Nephron progenitor cell (in vitro differentiated cells): ENCODE measurements around the gene ZNF683.

ENCODE experiments used
- DNase-seq: peaks from one replicate; pipeline ENCODE4 v3.0.0; 2021
- H3K27ac Mint-ChIP-seq: 2 replicates; pipeline ENCODE4 v1.8.0; 2021; ENCODE audit warnings: mild to moderate bottlenecking, moderate library complexity, mixed read lengths
- H3K27me3 Mint-ChIP-seq: 2 replicates; pipeline ENCODE4 v1.8.0; 2021; ENCODE audit warnings: mild to moderate bottlenecking, low read depth, mixed read lengths; ENCODE audit not compliant: poor library complexity
- H3K36me3 Mint-ChIP-seq: 2 replicates; pipeline ENCODE4 v1.8.0; 2021; ENCODE audit warnings: low read depth, mixed read lengths
- H3K4me1 Mint-ChIP-seq: 2 replicates; pipeline ENCODE4 v1.8.0; 2021; ENCODE audit warnings: mixed read lengths
- H3K4me3 Mint-ChIP-seq: 2 replicates; pipeline ENCODE4 v1.8.0; 2021; ENCODE audit warnings: mild to moderate bottlenecking, moderate library complexity, mixed read lengths
- H3K9me3 Mint-ChIP-seq: 2 replicates; pipeline ENCODE4 v1.8.0; 2021; ENCODE audit warnings: mild to moderate bottlenecking, moderate library complexity, mixed read lengths
- TF ChIP-seq, protein P1 (sequence below): fragments of 200-600 bp; sonication (generic); IDR thresholded peaks from 2 replicates; pipeline ENCODE4 v1.5.0; 2021; ENCODE audit warnings: antibody characterized with exemption

ZNF683 gene

GRCh38 chr1:26363549-26364448 is 8.8 kb downstream of the ZNF683 start:
- TF ChIP-seq, protein P1, sequence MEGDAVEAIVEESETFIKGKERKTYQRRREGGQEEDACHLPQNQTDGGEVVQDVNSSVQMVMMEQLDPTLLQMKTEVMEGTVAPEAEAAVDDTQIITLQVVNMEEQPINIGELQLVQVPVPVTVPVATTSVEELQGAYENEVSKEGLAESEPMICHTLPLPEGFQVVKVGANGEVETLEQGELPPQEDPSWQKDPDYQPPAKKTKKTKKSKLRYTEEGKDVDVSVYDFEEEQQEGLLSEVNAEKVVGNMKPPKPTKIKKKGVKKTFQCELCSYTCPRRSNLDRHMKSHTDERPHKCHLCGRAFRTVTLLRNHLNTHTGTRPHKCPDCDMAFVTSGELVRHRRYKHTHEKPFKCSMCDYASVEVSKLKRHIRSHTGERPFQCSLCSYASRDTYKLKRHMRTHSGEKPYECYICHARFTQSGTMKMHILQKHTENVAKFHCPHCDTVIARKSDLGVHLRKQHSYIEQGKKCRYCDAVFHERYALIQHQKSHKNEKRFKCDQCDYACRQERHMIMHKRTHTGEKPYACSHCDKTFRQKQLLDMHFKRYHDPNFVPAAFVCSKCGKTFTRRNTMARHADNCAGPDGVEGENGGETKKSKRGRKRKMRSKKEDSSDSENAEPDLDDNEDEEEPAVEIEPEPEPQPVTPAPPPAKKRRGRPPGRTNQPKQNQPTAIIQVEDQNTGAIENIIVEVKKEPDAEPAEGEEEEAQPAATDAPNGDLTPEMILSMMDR, result peak; percentile 97
- Mint-ChIP-seq H3K9me3 (no peaks in the 10 kb centered on the region), H3K36me3 (no peaks in the 10 kb centered on the region), H3K27me3 (peaks cover 69% of the 10 kb centered on the region), H3K4me1 (peaks cover 24% of the 10 kb centered on the region), H3K4me3 (no peak overlapping the region), H3K27ac (no peak overlapping the region)
- peak; percentile 95 for DNase-seq

- no peaks in the 10 kb centered on the region for H3K9me3 Mint-ChIP-seq
- peaks cover 75% of the 10 kb centered on the region for H3K27me3 Mint-ChIP-seq
- TF ChIP-seq, protein P1, result no peak
- no peak for DNase-seq
- no peaks in the 10 kb centered on the region for H3K36me3 Mint-ChIP-seq
- H3K4me3 Mint-ChIP-seq, result no peak overlapping the region
- no peak overlapping the region for H3K27ac Mint-ChIP-seq
- peaks cover 29% of the 10 kb centered on the region for H3K4me1 Mint-ChIP-seq
These were observed 10.2 kb downstream of the ZNF683 start for GRCh38 chr1:26362331-26362730.

GRCh38 chr1:26361605-26362122 is 10.9 kb downstream of the ZNF683 start:
- DNase-seq, result no peak
- H3K27ac Mint-ChIP-seq, result no peak overlapping the region
- H3K27me3 Mint-ChIP-seq, result peaks cover 73% of the 10 kb centered on the region
- H3K4me1 Mint-ChIP-seq, result peaks cover 33% of the 10 kb centered on the region
- no peaks in the 10 kb centered on the region for H3K9me3 Mint-ChIP-seq
- no peak overlapping the region for H3K4me3 Mint-ChIP-seq
- H3K36me3 Mint-ChIP-seq, result no peaks in the 10 kb centered on the region
- TF ChIP-seq, protein P1, result no peak

- no peaks in the 10 kb centered on the region for H3K9me3 Mint-ChIP-seq
- TF ChIP-seq, protein P1, result no peak
- H3K27me3 Mint-ChIP-seq, result peaks cover 73% of the 10 kb centered on the region
- H3K4me3 Mint-ChIP-seq, result peak overlapping the region; percentile 78
- H3K27ac Mint-ChIP-seq, result no peak overlapping the region
- DNase-seq, result no peak
- peaks cover 34% of the 10 kb centered on the region for H3K4me1 Mint-ChIP-seq
- H3K36me3 Mint-ChIP-seq, result no peaks in the 10 kb centered on the region
These were observed 11.5 kb downstream of the ZNF683 start for GRCh38 chr1:26360807-26361604.

DNA sequence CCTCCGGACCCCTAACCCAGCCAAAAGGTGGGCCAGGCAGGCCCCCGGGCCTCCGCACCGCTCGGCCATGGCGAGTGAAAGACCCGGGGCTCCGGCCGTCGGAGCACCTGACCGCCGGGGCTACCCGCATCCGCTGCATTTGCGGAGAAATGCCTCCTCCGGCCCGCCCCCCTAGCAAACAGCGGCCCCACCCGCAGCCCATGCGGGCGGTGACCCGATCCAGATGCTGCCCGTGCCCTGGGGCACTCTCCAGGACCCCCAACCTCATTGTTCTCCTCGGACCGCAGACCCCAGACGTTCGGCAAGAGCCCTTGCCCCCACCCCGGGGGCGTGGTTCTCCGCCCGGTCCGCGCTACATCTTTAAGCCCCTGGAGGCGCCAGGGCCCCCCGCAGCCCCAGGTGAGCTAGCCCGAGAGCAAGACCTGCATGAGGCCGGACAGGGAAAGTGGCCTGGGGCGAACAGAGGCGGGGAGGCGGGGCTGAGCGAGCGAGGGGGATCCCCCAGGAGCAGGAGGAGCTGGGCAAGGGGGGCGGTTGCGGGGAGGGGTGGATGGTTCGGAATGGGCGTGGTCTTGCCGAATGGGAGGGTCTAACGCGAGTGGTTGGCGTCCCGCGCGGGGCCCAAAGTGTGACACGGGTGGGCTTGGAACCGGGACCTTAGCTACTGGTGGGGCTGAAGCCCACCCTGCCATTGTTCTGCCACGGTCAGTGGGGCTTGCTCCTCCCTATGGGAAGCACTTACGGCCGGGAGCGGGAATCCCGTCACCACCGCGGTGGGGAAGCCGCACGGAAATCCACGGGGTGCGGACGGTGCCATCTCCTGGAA is 12.4 kb downstream of the ZNF683 start:
- H3K9me3 Mint-ChIP-seq, result no peaks in the 10 kb centered on the region
- peaks cover 71% of the 10 kb centered on the region for H3K27me3 Mint-ChIP-seq
- peak overlapping the region; percentile 78 for H3K4me3 Mint-ChIP-seq
- no peaks in the 10 kb centered on the region for H3K36me3 Mint-ChIP-seq
- DNase-seq, result peak; percentile 68
- TF ChIP-seq, protein P1, result no peak
- H3K27ac Mint-ChIP-seq, result no peak overlapping the region
- peaks cover 40% of the 10 kb centered on the region for H3K4me1 Mint-ChIP-seq
